ENCODE results near the gene ISX. TPM values are rescaled to one million over a fixed set of nuclear protein-coding genes. Genes with fewer than 3 reads are reported as not detected.

The ISX gene
- total RNA-seq, 6 experiments from 2014 or later, result not detected

GRCh38 chr22:35119494-35119893 lies 53.5 kb downstream of the ISX start:
- Mint-ChIP-seq H3K4me3 (no peak overlapping the region), H3K9me3 (peaks cover 34% of the 10 kb centered on the region)

GRCh38 chr22:35124691-35125219 lies 58.8 kb downstream of the ISX start:
- Mint-ChIP-seq H3K27ac (no peak overlapping the region), H3K27me3 (ENCODE audit: insufficient read depth) (no peaks in the 10 kb centered on the region), H3K4me3 (no peak overlapping the region), H3K9me3 (peaks cover 20% of the 10 kb centered on the region), H3K36me3 (ENCODE audit: low read depth) (no peaks in the 10 kb centered on the region), H3K4me1 (ENCODE audit: low read depth) (no peaks in the 10 kb centered on the region)
- no peak for DNase-seq
- no peak for TF ChIP-seq CTCF (IDR thresholded peaks at IDR 0.05)

More at GRCh38 chr22:35119494-35119893, 53.5 kb downstream of the ISX start:
- no peaks in the 10 kb centered on the region; the same call in 1 of the 2 replicates for H3K27me3 Mint-ChIP-seq (ENCODE audit: insufficient read depth)
- H3K27ac Mint-ChIP-seq, result no peak overlapping the region
- H3K4me1 Mint-ChIP-seq (ENCODE audit: low read depth), result no peaks in the 10 kb centered on the region
- H3K36me3 Mint-ChIP-seq (ENCODE audit: low read depth), result no peaks in the 10 kb centered on the region
- no peak for DNase-seq
- TF ChIP-seq CTCF (IDR thresholded peaks at IDR 0.05), result no peak

- Mint-ChIP-seq H3K4me3 (no peak overlapping the region), H3K27ac (no peak overlapping the region), H3K27me3 (ENCODE audit: insufficient read depth) (no peaks in the 10 kb centered on the region), H3K9me3 (peaks cover 20% of the 10 kb centered on the region), H3K36me3 (ENCODE audit: low read depth) (no peaks in the 10 kb centered on the region), H3K4me1 (ENCODE audit: low read depth) (no peaks in the 10 kb centered on the region)
- TF ChIP-seq CTCF (IDR thresholded peaks at IDR 0.05), result no peak
- no peak for DNase-seq
Measured at GRCh38 chr22:35126993-35127392, 61.0 kb downstream of the ISX start.

GRCh38 chr22:35128637-35129036 lies 62.7 kb downstream of the ISX start:
- Mint-ChIP-seq H3K4me3 (no peak overlapping the region), H3K27ac (no peak overlapping the region), H3K4me1 (ENCODE audit: low read depth) (no peaks in the 10 kb centered on the region), H3K36me3 (ENCODE audit: low read depth) (no peaks in the 10 kb centered on the region), H3K27me3 (ENCODE audit: insufficient read depth) (peaks cover under 1% of the 10 kb centered on the region; the same call in 1 of the 2 replicates), H3K9me3 (peaks cover 12% of the 10 kb centered on the region)
- DNase-seq, result no peak
- no peak for TF ChIP-seq CTCF (IDR thresholded peaks at IDR 0.05)

GRCh38 chr22:35131525-35132000 lies 65.6 kb downstream of the ISX start:
- Mint-ChIP-seq H3K4me3 (no peak overlapping the region), H3K4me1 (ENCODE audit: low read depth) (no peaks in the 10 kb centered on the region), H3K9me3 (peaks cover 7% of the 10 kb centered on the region; the same call in 1 of the 2 replicates), H3K36me3 (ENCODE audit: low read depth) (no peaks in the 10 kb centered on the region), H3K27ac (no peak overlapping the region), H3K27me3 (ENCODE audit: insufficient read depth) (peaks cover 4% of the 10 kb centered on the region)
- no peak for DNase-seq
- no peak for TF ChIP-seq CTCF (IDR thresholded peaks at IDR 0.05)

All from HFFc6 (cell line).